Measurements from ENCODE around the gene ABI2. TPM values are rescaled to one million over a fixed set of nuclear protein-coding genes. Genes with fewer than 3 reads are reported as not detected.
A peak's percentile ranks its signal among the peaks of the same experiment; 100 is the strongest.

Gene ABI2
- total RNA-seq, 1 experiment from 2014 or later = 141 TPM

DNA sequence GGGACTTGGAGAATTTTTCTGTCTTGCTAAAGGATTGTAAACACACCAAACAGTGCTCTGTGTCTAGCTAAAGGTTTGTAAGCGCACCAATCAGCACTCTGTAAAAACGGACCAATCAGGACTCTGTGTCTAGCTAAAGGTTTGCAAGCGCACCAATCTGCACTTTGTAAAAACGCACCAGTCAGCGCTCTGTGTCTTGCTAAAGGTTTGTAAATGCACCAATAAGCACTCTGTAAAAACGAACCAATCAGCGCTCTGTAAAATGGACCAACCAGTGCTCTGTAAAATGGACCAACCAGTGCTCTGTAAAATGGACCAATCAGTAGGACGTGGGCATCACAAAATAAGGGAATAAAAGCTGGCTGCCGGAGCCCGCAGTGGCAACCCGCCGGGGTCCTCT lies 16.5 kb downstream of the ABI2 start:
- TF ChIP-seq, protein P1, sequence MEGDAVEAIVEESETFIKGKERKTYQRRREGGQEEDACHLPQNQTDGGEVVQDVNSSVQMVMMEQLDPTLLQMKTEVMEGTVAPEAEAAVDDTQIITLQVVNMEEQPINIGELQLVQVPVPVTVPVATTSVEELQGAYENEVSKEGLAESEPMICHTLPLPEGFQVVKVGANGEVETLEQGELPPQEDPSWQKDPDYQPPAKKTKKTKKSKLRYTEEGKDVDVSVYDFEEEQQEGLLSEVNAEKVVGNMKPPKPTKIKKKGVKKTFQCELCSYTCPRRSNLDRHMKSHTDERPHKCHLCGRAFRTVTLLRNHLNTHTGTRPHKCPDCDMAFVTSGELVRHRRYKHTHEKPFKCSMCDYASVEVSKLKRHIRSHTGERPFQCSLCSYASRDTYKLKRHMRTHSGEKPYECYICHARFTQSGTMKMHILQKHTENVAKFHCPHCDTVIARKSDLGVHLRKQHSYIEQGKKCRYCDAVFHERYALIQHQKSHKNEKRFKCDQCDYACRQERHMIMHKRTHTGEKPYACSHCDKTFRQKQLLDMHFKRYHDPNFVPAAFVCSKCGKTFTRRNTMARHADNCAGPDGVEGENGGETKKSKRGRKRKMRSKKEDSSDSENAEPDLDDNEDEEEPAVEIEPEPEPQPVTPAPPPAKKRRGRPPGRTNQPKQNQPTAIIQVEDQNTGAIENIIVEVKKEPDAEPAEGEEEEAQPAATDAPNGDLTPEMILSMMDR (conservative IDR thresholded peaks at IDR 0.05) = no peak
- Histone ChIP-seq H3K56ac (ENCODE audit: insufficient read length, low read depth, low read length) (no peak overlapping the region), H3K18ac (ENCODE audit: insufficient read length, low read depth, low read length) (no peak overlapping the region), H2BK15ac (ENCODE audit: low read depth, low read length) (no peak overlapping the region), H4K8ac (replicated peaks; ENCODE audit: insufficient read length, low read depth, low read length) (no peak overlapping the region), H3K4me1 (ENCODE audit: insufficient read depth, low read length) (no peaks in the 10 kb centered on the region; the same call in 1 of the 2 replicates), H2BK120ac (ENCODE audit: low read depth, low read length, poor library complexity, severe bottlenecking) (no peak overlapping the region), H4K20me1 (ENCODE audit: control insufficient read depth, insufficient read depth, insufficient read length) (no peaks in the 10 kb centered on the region), H3K14ac (ENCODE audit: insufficient read depth, low read length) (no peak overlapping the region), H3K9me3 (ENCODE audit: control insufficient read depth, low read depth, low read length) (no peaks in the 10 kb centered on the region), H3K79me2 (ENCODE audit: insufficient read depth, low read length) (peaks cover 6% of the 10 kb centered on the region; the same call in 1 of the 2 replicates), H2BK5ac (ENCODE audit: insufficient read length, low read length) (no peak overlapping the region), H3K23ac (ENCODE audit: insufficient read length, low read depth, low read length) (no peak overlapping the region), H4K5ac (ENCODE audit: insufficient read length, low read depth, low read length) (no peak overlapping the region), H2AK5ac (ENCODE audit: insufficient read length, low read length) (no peak overlapping the region), H3K4ac (ENCODE audit: low read depth, low read length) (no peak overlapping the region), H2AFZ (ENCODE audit: low read length) (no peak overlapping the region), H3K23me2 (ENCODE audit: insufficient read length, low read depth, low read length, poor library complexity, severe bottlenecking) (no peaks in the 10 kb centered on the region), H2BK12ac (ENCODE audit: insufficient read length, low read depth, low read length) (no peak overlapping the region), H3K27me3 (ENCODE audit: insufficient read depth, low read length) (no peaks in the 10 kb centered on the region), H3K79me1 (ENCODE audit: insufficient read depth, low read depth, low read length, poor library complexity, severe bottlenecking) (peaks cover 5% of the 10 kb centered on the region), H3K4me2 (ENCODE audit: insufficient read depth, insufficient read length, low read length) (no peak overlapping the region), H3K9ac (ENCODE audit: extremely low read depth, insufficient read length, low read length) (no peak overlapping the region), H3K27ac (ENCODE audit: insufficient read length, low read depth, low read length) (no peak overlapping the region), H3T11ph (ENCODE audit: low read length) (no peak overlapping the region), H4K91ac (ENCODE audit: insufficient read length, low read depth, low read length) (no peak overlapping the region), H2BK20ac (ENCODE audit: low read depth, low read length, poor library complexity, severe bottlenecking) (no peak overlapping the region)
- no peak for DNase-seq
- H3K27ac Mint-ChIP-seq = peak overlapping the region in 1 of 3 experiments; percentile 55; a peak in 1 of 7 replicates
- no peaks in the 10 kb centered on the region for H3K27me3 Mint-ChIP-seq (ENCODE audit: low read depth)
- no peak overlapping the region for H3K4me3 Mint-ChIP-seq
- no peaks in the 10 kb centered on the region for H3K9me3 Mint-ChIP-seq
- WGBS (ENCODE audit: extremely low coverage, insufficient read length, low lambda C conversion rate) = no CpG with 5 or more reads among the region's 12 CpGs
- peaks cover 18 to 26% (median 25%) of the 10 kb centered on the region in 3 experiments for H3K36me3 Mint-ChIP-seq (ENCODE audit: insufficient read depth in 1 of 3, low read depth in 3 of 3)
- peaks cover 31 to 38% of the 10 kb centered on the region in 2 experiments for H3K4me1 Mint-ChIP-seq
